Stimulated activated memory B cell treated with anti-CD40 and anti-IgM and Interleukin-4, amounts not matched to agents 10 μg/mL and 1 μg/mL and 100 μg/mL, for 72 hours (primary cell): ENCODE measurements around the gene BBS9.

Source experiments
- ATAC-seq: fragments of 150-1000 bp; cut with Tn5 transposase; 2 replicates; pipeline ENCODE4 v1.10.0; 2021
- H3K27ac Mint-ChIP-seq: one replicate; pipeline ENCODE4 v1.8.0; 2022; ENCODE audit warnings: mild to moderate bottlenecking, mixed read lengths
- H3K27me3 Mint-ChIP-seq: one replicate; pipeline ENCODE4 v1.8.0; 2022; ENCODE audit warnings: mixed read lengths
- H3K36me3 Mint-ChIP-seq: one replicate; pipeline ENCODE4 v1.8.0; 2022; ENCODE audit warnings: mixed read lengths
- H3K4me1 Mint-ChIP-seq: one replicate; pipeline ENCODE4 v1.8.0; 2022; ENCODE audit warnings: mixed read lengths
- H3K4me3 Mint-ChIP-seq: one replicate; pipeline ENCODE4 v1.8.0; 2022; ENCODE audit warnings: mild to moderate bottlenecking, moderate library complexity, mixed read lengths
- H3K9me3 Mint-ChIP-seq: one replicate; pipeline ENCODE4 v1.8.0; 2022; ENCODE audit warnings: mixed read lengths

The BBS9 gene

GRCh38 chr7:33156441-33156840 is 27.1 kb downstream of the BBS9 start:
- no peaks in the 10 kb centered on the region for H3K27me3 Mint-ChIP-seq
- peaks cover 33% of the 10 kb centered on the region for H3K36me3 Mint-ChIP-seq
- no peak for ATAC-seq
- H3K4me1 Mint-ChIP-seq = peaks cover 13% of the 10 kb centered on the region
- no peak overlapping the region for H3K4me3 Mint-ChIP-seq
- H3K9me3 Mint-ChIP-seq = no peaks in the 10 kb centered on the region
- no peak overlapping the region for H3K27ac Mint-ChIP-seq

GRCh38 chr7:33157311-33157710 is 27.9 kb downstream of the BBS9 start:
- no peaks in the 10 kb centered on the region for H3K27me3 Mint-ChIP-seq
- no peak overlapping the region for H3K27ac Mint-ChIP-seq
- peaks cover 13% of the 10 kb centered on the region for H3K4me1 Mint-ChIP-seq
- H3K36me3 Mint-ChIP-seq = peaks cover 42% of the 10 kb centered on the region
- H3K4me3 Mint-ChIP-seq = no peak overlapping the region
- ATAC-seq = no peak
- no peaks in the 10 kb centered on the region for H3K9me3 Mint-ChIP-seq

GRCh38 chr7:33157781-33158180 is 28.4 kb downstream of the BBS9 start:
- peaks cover 46% of the 10 kb centered on the region for H3K36me3 Mint-ChIP-seq
- ATAC-seq = no peak
- no peak overlapping the region for H3K27ac Mint-ChIP-seq
- no peaks in the 10 kb centered on the region for H3K27me3 Mint-ChIP-seq
- peaks cover 13% of the 10 kb centered on the region for H3K4me1 Mint-ChIP-seq
- H3K9me3 Mint-ChIP-seq = no peaks in the 10 kb centered on the region
- no peak overlapping the region for H3K4me3 Mint-ChIP-seq

- Mint-ChIP-seq H3K36me3 (peaks cover 26% of the 10 kb centered on the region), H3K9me3 (peaks cover 3% of the 10 kb centered on the region), H3K27ac (no peak overlapping the region), H3K27me3 (no peaks in the 10 kb centered on the region), H3K4me3 (no peak overlapping the region), H3K4me1 (no peaks in the 10 kb centered on the region)
- no peak for ATAC-seq
Measured at GRCh38 chr7:33177876-33178275, 48.5 kb downstream of the BBS9 start.

GRCh38 chr7:33179519-33179918 is 50.2 kb downstream of the BBS9 start:
- Mint-ChIP-seq H3K36me3 (peaks cover 26% of the 10 kb centered on the region), H3K4me1 (no peaks in the 10 kb centered on the region), H3K4me3 (no peak overlapping the region), H3K9me3 (peaks cover 3% of the 10 kb centered on the region), H3K27ac (no peak overlapping the region), H3K27me3 (no peaks in the 10 kb centered on the region)
- ATAC-seq = no peak

GRCh38 chr7:33183504-33183903 is 54.1 kb downstream of the BBS9 start:
- Mint-ChIP-seq H3K9me3 (peaks cover 3% of the 10 kb centered on the region), H3K4me1 (no peaks in the 10 kb centered on the region), H3K4me3 (no peak overlapping the region), H3K36me3 (peaks cover 28% of the 10 kb centered on the region), H3K27ac (no peak overlapping the region), H3K27me3 (no peaks in the 10 kb centered on the region)
- no peak for ATAC-seq

- H3K4me1 Mint-ChIP-seq = no peaks in the 10 kb centered on the region
- no peaks in the 10 kb centered on the region for H3K27me3 Mint-ChIP-seq
- peaks cover 19% of the 10 kb centered on the region for H3K36me3 Mint-ChIP-seq
- no peak for ATAC-seq
- H3K27ac Mint-ChIP-seq = no peak overlapping the region
- H3K9me3 Mint-ChIP-seq = peaks cover 3% of the 10 kb centered on the region
- no peak overlapping the region for H3K4me3 Mint-ChIP-seq
Measured at GRCh38 chr7:33184828-33185227, 55.5 kb downstream of the BBS9 start.

- H3K27ac Mint-ChIP-seq = no peak overlapping the region
- ATAC-seq = no peak
- H3K4me3 Mint-ChIP-seq = no peak overlapping the region
- H3K9me3 Mint-ChIP-seq = no peaks in the 10 kb centered on the region
- H3K36me3 Mint-ChIP-seq = peaks cover 9% of the 10 kb centered on the region
- H3K4me1 Mint-ChIP-seq = peaks cover 6% of the 10 kb centered on the region
- no peaks in the 10 kb centered on the region for H3K27me3 Mint-ChIP-seq
Measured at GRCh38 chr7:33185786-33186185, 56.4 kb downstream of the BBS9 start.

- Mint-ChIP-seq H3K4me1 (peaks cover 10% of the 10 kb centered on the region), H3K27ac (no peak overlapping the region), H3K36me3 (peaks cover 7% of the 10 kb centered on the region), H3K27me3 (no peaks in the 10 kb centered on the region), H3K9me3 (no peaks in the 10 kb centered on the region), H3K4me3 (no peak overlapping the region)
- no peak for ATAC-seq
Measured at GRCh38 chr7:33186192-33186591, 56.8 kb downstream of the BBS9 start.

- Mint-ChIP-seq H3K27ac (peak overlapping the region; percentile 38), H3K9me3 (no peaks in the 10 kb centered on the region), H3K27me3 (no peaks in the 10 kb centered on the region), H3K4me3 (peak overlapping the region; percentile 27), H3K36me3 (peaks cover 18% of the 10 kb centered on the region), H3K4me1 (peaks cover 32% of the 10 kb centered on the region)
- no peak for ATAC-seq
Measured at GRCh38 chr7:33190688-33191304, 61.4 kb downstream of the BBS9 start.

- peak overlapping the region; percentile 25 for H3K4me3 Mint-ChIP-seq
- H3K27ac Mint-ChIP-seq = peak overlapping the region; percentile 38
- ATAC-seq = peak; percentile 71
- no peaks in the 10 kb centered on the region for H3K27me3 Mint-ChIP-seq
- H3K9me3 Mint-ChIP-seq = no peaks in the 10 kb centered on the region
- peaks cover 32% of the 10 kb centered on the region for H3K4me1 Mint-ChIP-seq
- peaks cover 18% of the 10 kb centered on the region for H3K36me3 Mint-ChIP-seq
Measured at GRCh38 chr7:33191340-33191739, 62.0 kb downstream of the BBS9 start.

GRCh38 chr7:33192695-33193291 is 63.4 kb downstream of the BBS9 start:
- H3K27me3 Mint-ChIP-seq = no peaks in the 10 kb centered on the region
- peaks cover 32% of the 10 kb centered on the region for H3K4me1 Mint-ChIP-seq
- H3K27ac Mint-ChIP-seq = peak overlapping the region; percentile 41
- no peak for ATAC-seq
- no peak overlapping the region for H3K4me3 Mint-ChIP-seq
- no peaks in the 10 kb centered on the region for H3K9me3 Mint-ChIP-seq
- peaks cover 18% of the 10 kb centered on the region for H3K36me3 Mint-ChIP-seq

- Mint-ChIP-seq H3K36me3 (peaks cover 15% of the 10 kb centered on the region), H3K4me3 (no peak overlapping the region), H3K27ac (peak overlapping the region; percentile 41), H3K27me3 (no peaks in the 10 kb centered on the region), H3K4me1 (peaks cover 32% of the 10 kb centered on the region), H3K9me3 (no peaks in the 10 kb centered on the region)
- ATAC-seq = peak; percentile 60
Measured at GRCh38 chr7:33193308-33193864, 64.0 kb downstream of the BBS9 start.

GRCh38 chr7:33195264-33195663 is 65.9 kb downstream of the BBS9 start:
- peaks cover 37% of the 10 kb centered on the region for H3K4me1 Mint-ChIP-seq
- H3K36me3 Mint-ChIP-seq = peaks cover 17% of the 10 kb centered on the region
- no peak overlapping the region for H3K27ac Mint-ChIP-seq
- H3K4me3 Mint-ChIP-seq = no peak overlapping the region
- H3K9me3 Mint-ChIP-seq = no peaks in the 10 kb centered on the region
- no peak for ATAC-seq
- H3K27me3 Mint-ChIP-seq = no peaks in the 10 kb centered on the region

GRCh38 chr7:33196221-33196620 is 66.9 kb downstream of the BBS9 start:
- Mint-ChIP-seq H3K9me3 (no peaks in the 10 kb centered on the region), H3K36me3 (peaks cover 19% of the 10 kb centered on the region), H3K4me3 (no peak overlapping the region), H3K4me1 (peaks cover 28% of the 10 kb centered on the region), H3K27ac (no peak overlapping the region), H3K27me3 (no peaks in the 10 kb centered on the region)
- ATAC-seq = no peak

- Mint-ChIP-seq H3K4me3 (no peak overlapping the region), H3K4me1 (peaks cover 6% of the 10 kb centered on the region), H3K27ac (no peak overlapping the region), H3K9me3 (peaks cover 6% of the 10 kb centered on the region), H3K36me3 (peaks cover 24% of the 10 kb centered on the region), H3K27me3 (no peaks in the 10 kb centered on the region)
- ATAC-seq = no peak
Measured at GRCh38 chr7:33200282-33200681, 70.9 kb downstream of the BBS9 start.
